WTC11 (cell line): ENCODE data around the gene KRAS. TPM values are rescaled to one million over a fixed set of nuclear protein-coding genes. Genes with fewer than 3 reads are reported as not detected.

Source experiments
- ATAC-seq: fragments of 200-7000 bp; cut with Tn5 transposase; 2 replicates; pipeline ENCODE4 v1.10.0; 2021; ENCODE audit warnings: mild to moderate bottlenecking, moderate library complexity
- CTCF ChIA-PET: fragments of 300-600 bp; sonication (Branson Sonifier 250); formaldehyde crosslinking; loops from one replicate; lab custom pipeline; 2021; ENCODE audit warnings: antibody characterized with exemption; lab: Charles Lee
- POLR2A ChIA-PET: fragments of 350-600 bp; sonication (Branson Sonifier 250); formaldehyde crosslinking; loops from one replicate; lab custom pipeline; 2021; ENCODE audit warnings: antibody characterized with exemption; lab: Charles Lee
- DNase-seq: peaks from one replicate; pipeline ENCODE4 v3.0.0; 2021; ENCODE audit warnings: low spot score
- H3K27ac Mint-ChIP-seq: 2 replicates; pipeline ENCODE4 v1.8.0; 2021; ENCODE audit warnings: mixed read lengths
- H3K27me3 Mint-ChIP-seq: 2 replicates; pipeline ENCODE4 v1.8.0; 2021; ENCODE audit warnings: low read depth, mild to moderate bottlenecking, moderate library complexity, mixed read lengths
- H3K36me3 Mint-ChIP-seq: 2 replicates; pipeline ENCODE4 v1.8.0; 2021; ENCODE audit warnings: mixed read lengths
- H3K4me1 Mint-ChIP-seq: 2 replicates; pipeline ENCODE4 v1.8.0; 2022; ENCODE audit warnings: mixed read lengths
- H3K4me3 Mint-ChIP-seq: 2 replicates; pipeline ENCODE4 v1.8.0; 2021; ENCODE audit warnings: mild to moderate bottlenecking, moderate library complexity, mixed read lengths
- H3K9me3 Mint-ChIP-seq: 2 replicates; pipeline ENCODE4 v1.8.0; 2021; ENCODE audit warnings: mixed read lengths
- ATF1 ChIP-seq: sonication (generic); formaldehyde crosslinking; IDR thresholded peaks from 2 replicates; pipeline ENCODE4 v1.8.1; 2023; ENCODE audit warnings: mild to moderate bottlenecking, moderate library complexity, missing genetic modification reagents
- ATF3 ChIP-seq: sonication (generic); formaldehyde crosslinking; conservative IDR thresholded peaks from 2 replicates; pipeline ENCODE4 v1.8.1; 2022; ENCODE audit warnings: mild to moderate bottlenecking, missing genetic modification reagents
- E2F4 ChIP-seq: sonication (generic); formaldehyde crosslinking; IDR thresholded peaks from 2 replicates; pipeline ENCODE4 v1.8.1; 2022; ENCODE audit warnings: low read depth, mild to moderate bottlenecking, moderate library complexity, missing genetic modification reagents, borderline replicate concordance
- ELF4 ChIP-seq: sonication (generic); formaldehyde crosslinking; IDR thresholded peaks from 2 replicates; pipeline ENCODE4 v1.8.1; 2022; ENCODE audit warnings: low read depth, mild to moderate bottlenecking, moderate library complexity, missing genetic modification reagents
- EMX1 ChIP-seq: fragments of 250-450 bp; sonication (Bioruptor Pico); IDR thresholded peaks from 2 replicates; pipeline ENCODE4 v1.8.0; 2021; ENCODE audit warnings: mild to moderate bottlenecking
- ESRRA ChIP-seq: sonication (generic); formaldehyde crosslinking; IDR thresholded peaks from 2 replicates; pipeline ENCODE4 v1.8.1; 2022; ENCODE audit warnings: mild to moderate bottlenecking, missing genetic modification reagents, borderline replicate concordance
- HMGA2 ChIP-seq: fragments of 250-450 bp; sonication (Bioruptor Pico); IDR thresholded peaks from 2 replicates; pipeline ENCODE4 v1.4.0; 2021; ENCODE audit warnings: mild to moderate bottlenecking, moderate library complexity
- IRF2 ChIP-seq: sonication (generic); formaldehyde crosslinking; IDR thresholded peaks from 2 replicates; pipeline ENCODE4 v1.8.0; 2022; ENCODE audit warnings: low read depth, missing genetic modification reagents, borderline replicate concordance
- JAZF1 ChIP-seq: fragments of 250-450 bp; sonication (Bioruptor Pico); IDR thresholded peaks from 2 replicates; pipeline ENCODE4 v1.9.0; 2021; ENCODE audit warnings: moderate library complexity, mild to moderate bottlenecking, inconsistent platforms
- MYBL2 ChIP-seq: sonication (generic); formaldehyde crosslinking; IDR thresholded peaks from 2 replicates; pipeline ENCODE4 v1.8.1; 2023; ENCODE audit warnings: mild to moderate bottlenecking, moderate library complexity, missing genetic modification reagents
- NFYB ChIP-seq: sonication (generic); formaldehyde crosslinking; conservative IDR thresholded peaks from 2 replicates; pipeline ENCODE4 v1.8.0; 2022; ENCODE audit warnings: low read depth, missing genetic modification reagents
- NR3C1 ChIP-seq: sonication (generic); formaldehyde crosslinking; conservative IDR thresholded peaks from 2 replicates; pipeline ENCODE4 v1.8.1; 2023; ENCODE audit warnings: low read depth, mild to moderate bottlenecking, missing genetic modification reagents
- PRDM15 ChIP-seq: sonication (generic); formaldehyde crosslinking; IDR thresholded peaks from 2 replicates; pipeline ENCODE4 v1.8.0; 2022; ENCODE audit warnings: missing genetic modification reagents
- RELA ChIP-seq: sonication (generic); formaldehyde crosslinking; IDR thresholded peaks from 2 replicates; pipeline ENCODE4 v1.8.1; 2022; ENCODE audit warnings: missing genetic modification reagents, mild to moderate bottlenecking, borderline replicate concordance
- SP1 ChIP-seq: sonication (generic); formaldehyde crosslinking; conservative IDR thresholded peaks from 2 replicates; pipeline ENCODE4 v1.8.1; 2022; ENCODE audit warnings: missing genetic modification reagents
- ZBTB21 ChIP-seq: sonication (generic); formaldehyde crosslinking; IDR thresholded peaks from 2 replicates; pipeline ENCODE4 v1.8.1; 2023; ENCODE audit warnings: mild to moderate bottlenecking, missing genetic modification reagents, borderline replicate concordance
- ZNF121 ChIP-seq: sonication (generic); formaldehyde crosslinking; IDR thresholded peaks from 2 replicates; pipeline ENCODE4 v1.8.0; 2023; ENCODE audit warnings: missing genetic modification reagents
- ZNF232 ChIP-seq: sonication (generic); formaldehyde crosslinking; IDR thresholded peaks from 2 replicates; pipeline ENCODE4 v1.8.0; 2022; ENCODE audit warnings: mild to moderate bottlenecking, missing genetic modification reagents
- ZNF396 ChIP-seq: fragments of 250-450 bp; sonication (Bioruptor Pico); IDR thresholded peaks from 2 replicates; pipeline ENCODE4 v1.8.0; 2021; ENCODE audit warnings: mild to moderate bottlenecking, moderate library complexity, borderline replicate concordance
- total RNA-seq: library from RNA; stranded (reverse); gene quantifications from 3 replicates; pipeline ENCODE4 v1.2.3, GENCODE V29; 2021
- TF ChIP-seq, protein P1 (sequence below): sonication (generic); formaldehyde crosslinking; IDR thresholded peaks from 2 replicates; pipeline ENCODE4 v1.8.0; 2023; ENCODE audit warnings: missing genetic modification reagents
- TF ChIP-seq, protein P2 (sequence below): sonication (generic); formaldehyde crosslinking; IDR thresholded peaks from 2 replicates; pipeline ENCODE4 v1.8.1; 2023; ENCODE audit warnings: mild to moderate bottlenecking, missing genetic modification reagents, borderline replicate concordance
- TF ChIP-seq, protein P3 (sequence below): sonication (generic); formaldehyde crosslinking; IDR thresholded peaks from 2 replicates; pipeline ENCODE4 v1.8.1; 2023; ENCODE audit warnings: mild to moderate bottlenecking, moderate library complexity, missing genetic modification reagents

Gene KRAS
- total RNA-seq, 1 experiment from 2014 or later = 66.2 TPM

GRCh38 chr12:25207846-25208245, 42.9 kb downstream of the KRAS start (continued):
- TF ChIP-seq IRF2 (CRISPR knock-in tag) = no peak
- no peak for TF ChIP-seq ZBTB21 (CRISPR knock-in tag)
- TF ChIP-seq ATF1 = no peak
- TF ChIP-seq ZNF121 (CRISPR knock-in tag) = no peak
- no peak for TF ChIP-seq ATF3 (CRISPR knock-in tag)
- TF ChIP-seq, protein P1, sequence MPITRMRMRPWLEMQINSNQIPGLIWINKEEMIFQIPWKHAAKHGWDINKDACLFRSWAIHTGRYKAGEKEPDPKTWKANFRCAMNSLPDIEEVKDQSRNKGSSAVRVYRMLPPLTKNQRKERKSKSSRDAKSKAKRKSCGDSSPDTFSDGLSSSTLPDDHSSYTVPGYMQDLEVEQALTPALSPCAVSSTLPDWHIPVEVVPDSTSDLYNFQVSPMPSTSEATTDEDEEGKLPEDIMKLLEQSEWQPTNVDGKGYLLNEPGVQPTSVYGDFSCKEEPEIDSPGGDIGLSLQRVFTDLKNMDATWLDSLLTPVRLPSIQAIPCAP (CRISPR knock-in tag) = no peak
- no peak for TF ChIP-seq E2F4
- TF ChIP-seq, protein P2, sequence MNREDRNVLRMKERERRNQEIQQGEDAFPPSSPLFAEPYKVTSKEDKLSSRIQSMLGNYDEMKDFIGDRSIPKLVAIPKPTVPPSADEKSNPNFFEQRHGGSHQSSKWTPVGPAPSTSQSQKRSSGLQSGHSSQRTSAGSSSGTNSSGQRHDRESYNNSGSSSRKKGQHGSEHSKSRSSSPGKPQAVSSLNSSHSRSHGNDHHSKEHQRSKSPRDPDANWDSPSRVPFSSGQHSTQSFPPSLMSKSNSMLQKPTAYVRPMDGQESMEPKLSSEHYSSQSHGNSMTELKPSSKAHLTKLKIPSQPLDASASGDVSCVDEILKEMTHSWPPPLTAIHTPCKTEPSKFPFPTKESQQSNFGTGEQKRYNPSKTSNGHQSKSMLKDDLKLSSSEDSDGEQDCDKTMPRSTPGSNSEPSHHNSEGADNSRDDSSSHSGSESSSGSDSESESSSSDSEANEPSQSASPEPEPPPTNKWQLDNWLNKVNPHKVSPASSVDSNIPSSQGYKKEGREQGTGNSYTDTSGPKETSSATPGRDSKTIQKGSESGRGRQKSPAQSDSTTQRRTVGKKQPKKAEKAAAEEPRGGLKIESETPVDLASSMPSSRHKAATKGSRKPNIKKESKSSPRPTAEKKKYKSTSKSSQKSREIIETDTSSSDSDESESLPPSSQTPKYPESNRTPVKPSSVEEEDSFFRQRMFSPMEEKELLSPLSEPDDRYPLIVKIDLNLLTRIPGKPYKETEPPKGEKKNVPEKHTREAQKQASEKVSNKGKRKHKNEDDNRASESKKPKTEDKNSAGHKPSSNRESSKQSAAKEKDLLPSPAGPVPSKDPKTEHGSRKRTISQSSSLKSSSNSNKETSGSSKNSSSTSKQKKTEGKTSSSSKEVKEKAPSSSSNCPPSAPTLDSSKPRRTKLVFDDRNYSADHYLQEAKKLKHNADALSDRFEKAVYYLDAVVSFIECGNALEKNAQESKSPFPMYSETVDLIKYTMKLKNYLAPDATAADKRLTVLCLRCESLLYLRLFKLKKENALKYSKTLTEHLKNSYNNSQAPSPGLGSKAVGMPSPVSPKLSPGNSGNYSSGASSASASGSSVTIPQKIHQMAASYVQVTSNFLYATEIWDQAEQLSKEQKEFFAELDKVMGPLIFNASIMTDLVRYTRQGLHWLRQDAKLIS (CRISPR knock-in tag) = no peak
- TF ChIP-seq HMGA2 (CRISPR knock-in tag) = no peak
- TF ChIP-seq RELA (CRISPR knock-in tag) = no peak
- no peak for TF ChIP-seq ZNF232 (CRISPR knock-in tag)
- no peak for TF ChIP-seq ELF4 (CRISPR knock-in tag)
- TF ChIP-seq JAZF1 (CRISPR knock-in tag) = no peak
- TF ChIP-seq MYBL2 (CRISPR knock-in tag) = no peak

GRCh38 chr12:25207411-25207810, 43.3 kb downstream of the KRAS start:
- no peak for ATAC-seq
- no peaks in the 10 kb centered on the region for H3K4me1 Mint-ChIP-seq
- H3K9me3 Mint-ChIP-seq = no peaks in the 10 kb centered on the region
- POLR2A ChIA-PET = no interaction called here
- peaks cover 17% of the 10 kb centered on the region for H3K36me3 Mint-ChIP-seq
- H3K4me3 Mint-ChIP-seq = no peak overlapping the region
- CTCF ChIA-PET = interaction anchor here (1.9 kb wide), 1 partner anchor 180 kb away, joined by 5 read pairs; no protein-coding TSS in a partner anchor
- no peaks in the 10 kb centered on the region for H3K27me3 Mint-ChIP-seq
- no peak for DNase-seq
- no peak overlapping the region for H3K27ac Mint-ChIP-seq
- no peak for TF ChIP-seq NR3C1 (CRISPR knock-in tag)
- no peak for TF ChIP-seq EMX1
- TF ChIP-seq, protein P3, sequence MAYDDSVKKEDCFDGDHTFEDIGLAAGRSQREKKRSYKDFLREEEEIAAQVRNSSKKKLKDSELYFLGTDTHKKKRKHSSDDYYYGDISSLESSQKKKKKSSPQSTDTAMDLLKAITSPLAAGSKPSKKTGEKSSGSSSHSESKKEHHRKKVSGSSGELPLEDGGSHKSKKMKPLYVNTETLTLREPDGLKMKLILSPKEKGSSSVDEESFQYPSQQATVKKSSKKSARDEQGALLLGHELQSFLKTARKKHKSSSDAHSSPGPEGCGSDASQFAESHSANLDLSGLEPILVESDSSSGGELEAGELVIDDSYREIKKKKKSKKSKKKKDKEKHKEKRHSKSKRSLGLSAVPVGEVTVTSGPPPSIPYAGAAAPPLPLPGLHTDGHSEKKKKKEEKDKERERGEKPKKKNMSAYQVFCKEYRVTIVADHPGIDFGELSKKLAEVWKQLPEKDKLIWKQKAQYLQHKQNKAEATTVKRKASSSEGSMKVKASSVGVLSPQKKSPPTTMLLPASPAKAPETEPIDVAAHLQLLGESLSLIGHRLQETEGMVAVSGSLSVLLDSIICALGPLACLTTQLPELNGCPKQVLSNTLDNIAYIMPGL (CRISPR knock-in tag) = no peak
- TF ChIP-seq RELA (CRISPR knock-in tag) = no peak
- no peak for TF ChIP-seq ZNF396 (CRISPR knock-in tag)
- TF ChIP-seq PRDM15 = no peak
- no peak for TF ChIP-seq E2F4
- TF ChIP-seq SP1 (CRISPR knock-in tag) = no peak
- no peak for TF ChIP-seq NFYB
- no peak for TF ChIP-seq ESRRA
